Upper lobe of left lung (tissue), 6 donors: ENCODE measurements around the gene SOX2. TPM values are rescaled to one million over a fixed set of nuclear protein-coding genes. Genes with fewer than 3 reads are reported as not detected.

Source experiments
- ATAC-seq, 2 donors: fragments of 200-7000 bp; cut with Tn5 transposase; one replicate each; pipeline ENCODE4 v1.9.1; 2022; ENCODE audit warnings: mild to moderate bottlenecking in 2 of 2, moderate library complexity in 2 of 2; ENCODE audit not compliant: low FRiP score in 2 of 2
- DNase-seq, 2 donors: peaks; one replicate each; pipeline ENCODE4 v3.0.0-alpha.2; 2019 to 2020
- H3K27ac ChIP-seq, 4 donors: fragments of 200-600 bp; sonication (generic); one replicate each; pipeline ENCODE4 v1.5.1; 2016 to 2019
- H3K27me3 ChIP-seq, 4 donors: fragments of 200-600 bp; sonication (generic); one replicate each; pipeline ENCODE4 v1.5.1; 2017 to 2019
- H3K36me3 ChIP-seq, 4 donors: fragments of 200-600 bp; sonication (generic); one replicate each; pipeline ENCODE4 v1.5.1; 2016 to 2019
- H3K4me1 ChIP-seq, 4 donors: fragments of 200-600 bp; sonication (generic); one replicate each; pipeline ENCODE4 v1.5.1; 2018 to 2019
- H3K4me3 ChIP-seq, 4 donors: fragments of 200-600 bp; sonication (generic); one replicate each; pipeline ENCODE4 v1.5.1; 2017 to 2019; ENCODE audit warnings: mild to moderate bottlenecking in 2 of 4, moderate library complexity in 1 of 4
- H3K9me3 ChIP-seq, 4 donors: fragments of 200-600 bp; sonication (generic); one replicate each; pipeline ENCODE4 v1.5.1; 2018 to 2019
- EP300 ChIP-seq, 4 donors: sonication (generic); formaldehyde crosslinking; IDR thresholded peaks; one replicate each; pipeline ENCODE4 v1.5.1; 2017; ENCODE audit warnings: antibody characterized with exemption in 4 of 4, control low read depth in 2 of 4
- POLR2A ChIP-seq, 4 donors: fragments of 450-650 bp; IDR thresholded peaks; one replicate each; pipeline ENCODE4 v1.5.1; 2016 to 2017; ENCODE audit warnings: antibody characterized with exemption in 4 of 4, mild to moderate bottlenecking in 2 of 4
- POLR2AphosphoS5 ChIP-seq, 2 donors: sonication (generic); formaldehyde crosslinking; IDR thresholded peaks; one replicate each; pipeline ENCODE4 v1.5.1; 2017; ENCODE audit warnings: antibody characterized with exemption in 2 of 2
- WGBS, 2 donors: methylation state at CpG; one replicate each; pipeline ENCODE4 v1.1.5; 2017 to 2018; 5-methylcytosine and 5-hydroxymethylcytosine counted together
- total RNA-seq, 6 donors: library from RNA; depleted of rRNA in 4 of 6; stranded (reverse); fragments of >200 nt in 4 of 6; gene quantifications; one replicate each; pipeline versions ENCODE4 v1.1.0 to v1.2.1, GENCODE V29; 2016 to 2021
- TF ChIP-seq, protein P1 (sequence below), 6 experiments: fragments of 450-650 bp in 4 of 6; fragments of 200-600 bp in 2 of 6; sonication (generic) in 2 of 6; IDR thresholded peaks; one replicate each; pipeline ENCODE4 v1.5.1; 2016 to 2019; ENCODE audit warnings: antibody characterized with exemption in 6 of 6
- donor health status: DM: no; HTN: no; CAD: no; lungs with moderate emphysema.
- donor health status: DM: no; HTN: yes; CAD: no; lungs with severe emphysema.

SOX2 gene
- total RNA-seq, 6 donors from 2014 or later: 0.57 to 16.4 (median 2.8) TPM

DNA sequence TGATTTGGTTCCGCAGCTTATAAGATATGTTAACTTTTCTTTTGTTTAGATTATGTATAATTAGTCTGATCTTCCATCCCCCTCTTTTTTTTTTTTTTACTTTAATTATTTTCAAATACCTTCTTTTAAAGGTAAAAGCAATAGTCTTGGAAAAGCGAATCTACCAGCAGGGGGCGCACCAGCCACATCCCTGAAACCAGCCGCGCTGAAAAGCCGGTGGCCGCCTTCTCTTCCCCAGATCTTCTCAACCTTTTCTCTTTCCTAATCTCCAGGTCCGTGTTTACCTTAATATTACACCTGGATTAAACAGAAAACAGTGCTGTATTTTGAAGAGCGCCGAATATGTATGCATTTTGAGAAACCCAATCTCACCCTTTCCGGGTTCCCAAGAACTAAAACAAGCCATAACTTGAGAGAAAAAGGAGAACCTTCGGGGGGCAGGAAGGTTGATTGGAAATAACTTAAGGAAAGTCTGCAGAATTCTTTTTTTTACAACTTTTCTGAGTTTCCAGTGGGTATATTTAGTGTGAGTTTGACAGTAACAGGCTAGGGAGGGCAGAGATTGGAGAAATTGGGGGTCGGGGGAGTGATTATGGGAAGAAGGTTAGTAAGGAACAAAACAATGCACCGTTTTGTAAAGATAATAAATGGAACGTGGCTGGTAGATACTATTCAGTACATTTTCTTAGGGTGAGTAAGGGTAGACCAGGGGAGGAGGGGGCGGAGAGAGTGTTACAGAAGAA, 2.0 kb upstream of the SOX2 start:
- H3K4me3 ChIP-seq: no peak overlapping the region
- ATAC-seq (peak in 1 of 2 donors; percentile 53), DNase-seq (peak in 1 of 2 donors; percentile 71)
- H3K27ac ChIP-seq: no peak overlapping the region
- peaks cover 22 to 35% (median 27%) of the 10 kb centered on the region in 4 donors for H3K4me1 ChIP-seq
- TF ChIP-seq POLR2A (IDR thresholded peaks at IDR 0.05) (no peak), EP300 (IDR thresholded peaks at IDR 0.05) (no peak), POLR2AphosphoS5 (IDR thresholded peaks at IDR 0.05) (no peak)
- TF ChIP-seq, protein P1, sequence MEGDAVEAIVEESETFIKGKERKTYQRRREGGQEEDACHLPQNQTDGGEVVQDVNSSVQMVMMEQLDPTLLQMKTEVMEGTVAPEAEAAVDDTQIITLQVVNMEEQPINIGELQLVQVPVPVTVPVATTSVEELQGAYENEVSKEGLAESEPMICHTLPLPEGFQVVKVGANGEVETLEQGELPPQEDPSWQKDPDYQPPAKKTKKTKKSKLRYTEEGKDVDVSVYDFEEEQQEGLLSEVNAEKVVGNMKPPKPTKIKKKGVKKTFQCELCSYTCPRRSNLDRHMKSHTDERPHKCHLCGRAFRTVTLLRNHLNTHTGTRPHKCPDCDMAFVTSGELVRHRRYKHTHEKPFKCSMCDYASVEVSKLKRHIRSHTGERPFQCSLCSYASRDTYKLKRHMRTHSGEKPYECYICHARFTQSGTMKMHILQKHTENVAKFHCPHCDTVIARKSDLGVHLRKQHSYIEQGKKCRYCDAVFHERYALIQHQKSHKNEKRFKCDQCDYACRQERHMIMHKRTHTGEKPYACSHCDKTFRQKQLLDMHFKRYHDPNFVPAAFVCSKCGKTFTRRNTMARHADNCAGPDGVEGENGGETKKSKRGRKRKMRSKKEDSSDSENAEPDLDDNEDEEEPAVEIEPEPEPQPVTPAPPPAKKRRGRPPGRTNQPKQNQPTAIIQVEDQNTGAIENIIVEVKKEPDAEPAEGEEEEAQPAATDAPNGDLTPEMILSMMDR (IDR thresholded peaks at IDR 0.05): peak; percentile 27 to 73 (median 60)
- peaks cover 0 to 60% (median 31%) of the 10 kb centered on the region in 4 donors for H3K27me3 ChIP-seq
- WGBS, 2 donors: 6 to 7% methylated on average over 16 of the region's 16 CpGs
- H3K36me3 ChIP-seq: no peaks in the 10 kb centered on the region
- H3K9me3 ChIP-seq: no peaks in the 10 kb centered on the region

DNA sequence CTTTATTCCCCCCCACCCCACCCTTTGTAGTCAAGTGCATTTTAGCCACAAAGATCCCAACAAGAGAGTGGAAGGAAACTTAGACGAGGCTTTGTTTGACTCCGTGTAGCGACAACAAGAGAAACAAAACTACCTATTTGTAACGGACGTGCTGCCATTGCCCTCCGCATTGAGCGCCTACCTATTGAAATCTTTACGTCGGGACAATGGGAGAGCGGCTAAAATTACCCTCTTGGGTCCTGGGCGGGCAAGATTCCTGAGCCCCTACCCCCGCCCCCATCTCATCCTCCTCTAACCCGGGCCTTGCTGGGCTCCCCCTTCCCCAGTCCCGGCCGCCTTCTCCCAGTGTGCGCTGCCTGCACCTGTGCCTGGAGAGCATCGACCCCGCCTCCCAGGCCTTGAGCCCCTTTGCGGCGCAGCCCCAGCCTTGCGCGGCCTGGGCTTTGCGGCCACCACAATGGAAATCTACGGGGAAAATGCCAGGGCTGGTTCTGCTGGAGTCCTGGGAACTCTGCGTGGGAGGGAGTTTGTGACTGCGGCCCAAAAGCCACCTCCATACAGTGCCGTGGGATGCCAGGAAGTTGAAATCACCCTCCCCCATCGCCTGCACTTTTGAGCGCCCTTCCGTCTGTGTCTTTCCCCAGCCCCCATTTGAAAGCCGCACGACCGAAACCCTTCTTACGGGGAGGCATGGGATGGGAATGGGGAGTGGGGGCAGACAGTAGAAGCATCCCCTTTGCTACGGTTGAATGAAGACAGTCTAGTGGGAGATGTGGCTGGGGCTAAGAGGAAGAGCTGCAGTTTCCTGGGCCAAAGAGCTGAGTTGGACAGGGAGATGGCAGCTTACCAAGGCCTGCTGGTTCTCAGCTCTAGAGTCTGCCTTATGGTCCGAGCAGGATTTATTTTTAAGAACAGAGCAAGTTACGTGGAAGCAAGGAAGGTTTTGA, 1.1 kb upstream of the SOX2 start:
- TF ChIP-seq EP300 (IDR thresholded peaks at IDR 0.05) (no peak), POLR2AphosphoS5 (IDR thresholded peaks at IDR 0.05) (no peak), POLR2A (IDR thresholded peaks at IDR 0.05) (no peak)
- TF ChIP-seq, protein P1 (IDR thresholded peaks at IDR 0.05): no peak
- H3K4me1 ChIP-seq: peaks cover 22 to 35% (median 27%) of the 10 kb centered on the region in 4 donors
- H3K4me3 ChIP-seq: no peak overlapping the region
- peak overlapping the region in 1 of 4 donors; percentile 33 for H3K27ac ChIP-seq
- peak in 1 of 2 donors; percentile 75 for ATAC-seq
- 16 to 19% methylated on average over 28 to 29 of the region's 37 CpGs for WGBS, 2 donors
- H3K9me3 ChIP-seq: no peaks in the 10 kb centered on the region
- H3K27me3 ChIP-seq: peaks cover 0 to 58% (median 32%) of the 10 kb centered on the region in 4 donors
- peak in 1 of 2 donors; percentile 29 for DNase-seq
- no peaks in the 10 kb centered on the region for H3K36me3 ChIP-seq

DNA sequence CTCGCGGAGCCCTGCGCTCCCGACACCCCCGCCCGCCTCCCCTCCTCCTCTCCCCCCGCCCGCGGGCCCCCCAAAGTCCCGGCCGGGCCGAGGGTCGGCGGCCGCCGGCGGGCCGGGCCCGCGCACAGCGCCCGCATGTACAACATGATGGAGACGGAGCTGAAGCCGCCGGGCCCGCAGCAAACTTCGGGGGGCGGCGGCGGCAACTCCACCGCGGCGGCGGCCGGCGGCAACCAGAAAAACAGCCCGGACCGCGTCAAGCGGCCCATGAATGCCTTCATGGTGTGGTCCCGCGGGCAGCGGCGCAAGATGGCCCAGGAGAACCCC, 464 bp downstream of the SOX2 start:
- H3K27me3 ChIP-seq: peaks cover 0 to 58% (median 36%) of the 10 kb centered on the region in 4 donors
- H3K9me3 ChIP-seq: no peaks in the 10 kb centered on the region
- DNase-seq (peak in 1 of 2 donors; percentile 82), ATAC-seq (no peak)
- WGBS, 2 donors: 2 to 3% methylated on average over 20 to 33 of the region's 44 CpGs
- H3K36me3 ChIP-seq: no peaks in the 10 kb centered on the region
- no peak for TF ChIP-seq POLR2A (IDR thresholded peaks at IDR 0.05)
- no peak for TF ChIP-seq POLR2AphosphoS5 (IDR thresholded peaks at IDR 0.05)
- TF ChIP-seq EP300 (IDR thresholded peaks at IDR 0.05): no peak
- TF ChIP-seq, protein P1 (IDR thresholded peaks at IDR 0.05): no peak
- peak overlapping the region in 3 of 4 donors; percentile 22 to 43 (median 42) for H3K4me3 ChIP-seq
- peak overlapping the region in 1 of 4 donors; percentile 4 for H3K27ac ChIP-seq
- peaks cover 22 to 35% (median 27%) of the 10 kb centered on the region in 4 donors for H3K4me1 ChIP-seq

DNA sequence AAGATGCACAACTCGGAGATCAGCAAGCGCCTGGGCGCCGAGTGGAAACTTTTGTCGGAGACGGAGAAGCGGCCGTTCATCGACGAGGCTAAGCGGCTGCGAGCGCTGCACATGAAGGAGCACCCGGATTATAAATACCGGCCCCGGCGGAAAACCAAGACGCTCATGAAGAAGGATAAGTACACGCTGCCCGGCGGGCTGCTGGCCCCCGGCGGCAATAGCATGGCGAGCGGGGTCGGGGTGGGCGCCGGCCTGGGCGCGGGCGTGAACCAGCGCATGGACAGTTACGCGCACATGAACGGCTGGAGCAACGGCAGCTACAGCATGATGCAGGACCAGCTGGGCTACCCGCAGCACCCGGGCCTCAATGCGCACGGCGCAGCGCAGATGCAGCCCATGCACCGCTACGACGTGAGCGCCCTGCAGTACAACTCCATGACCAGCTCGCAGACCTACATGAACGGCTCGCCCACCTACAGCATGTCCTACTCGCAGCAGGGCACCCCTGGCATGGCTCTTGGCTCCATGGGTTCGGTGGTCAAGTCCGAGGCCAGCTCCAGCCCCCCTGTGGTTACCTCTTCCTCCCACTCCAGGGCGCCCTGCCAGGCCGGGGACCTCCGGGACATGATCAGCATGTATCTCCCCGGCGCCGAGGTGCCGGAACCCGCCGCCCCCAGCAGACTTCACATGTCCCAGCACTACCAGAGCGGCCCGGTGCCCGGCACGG, 991 bp downstream of the SOX2 start:
- H3K27me3 ChIP-seq: peaks cover 0 to 60% (median 35%) of the 10 kb centered on the region in 4 donors
- H3K36me3 ChIP-seq: no peaks in the 10 kb centered on the region
- ATAC-seq (peak; percentile 37 to 74), DNase-seq (peak in 1 of 2 donors; percentile 84)
- no peaks in the 10 kb centered on the region for H3K9me3 ChIP-seq
- no peak for TF ChIP-seq POLR2AphosphoS5 (IDR thresholded peaks at IDR 0.05)
- TF ChIP-seq POLR2A (IDR thresholded peaks at IDR 0.05): no peak
- TF ChIP-seq EP300 (IDR thresholded peaks at IDR 0.05): no peak
- TF ChIP-seq, protein P1 (IDR thresholded peaks at IDR 0.05): no peak
- peaks cover 22 to 35% (median 27%) of the 10 kb centered on the region in 4 donors for H3K4me1 ChIP-seq
- H3K4me3 ChIP-seq: peak overlapping the region in 3 of 4 donors; percentile 22 to 43 (median 42)
- WGBS, 2 donors: 7 to 8% methylated on average over 11 to 57 of the region's 65 CpGs
- peak overlapping the region in 1 of 4 donors; percentile 4 for H3K27ac ChIP-seq
